ENCODE results near the gene VPS35L. TPM values are rescaled to one million over a fixed set of nuclear protein-coding genes. Genes with fewer than 3 reads are reported as not detected.

VPS35L gene
- total and polyA plus RNA-seq, 10 of the 15 experiments (the other 5 are each of a cell fraction or from before 2014, with no cell fraction given) = 14.9 to 44.1 (median 26.3) TPM

DNA sequence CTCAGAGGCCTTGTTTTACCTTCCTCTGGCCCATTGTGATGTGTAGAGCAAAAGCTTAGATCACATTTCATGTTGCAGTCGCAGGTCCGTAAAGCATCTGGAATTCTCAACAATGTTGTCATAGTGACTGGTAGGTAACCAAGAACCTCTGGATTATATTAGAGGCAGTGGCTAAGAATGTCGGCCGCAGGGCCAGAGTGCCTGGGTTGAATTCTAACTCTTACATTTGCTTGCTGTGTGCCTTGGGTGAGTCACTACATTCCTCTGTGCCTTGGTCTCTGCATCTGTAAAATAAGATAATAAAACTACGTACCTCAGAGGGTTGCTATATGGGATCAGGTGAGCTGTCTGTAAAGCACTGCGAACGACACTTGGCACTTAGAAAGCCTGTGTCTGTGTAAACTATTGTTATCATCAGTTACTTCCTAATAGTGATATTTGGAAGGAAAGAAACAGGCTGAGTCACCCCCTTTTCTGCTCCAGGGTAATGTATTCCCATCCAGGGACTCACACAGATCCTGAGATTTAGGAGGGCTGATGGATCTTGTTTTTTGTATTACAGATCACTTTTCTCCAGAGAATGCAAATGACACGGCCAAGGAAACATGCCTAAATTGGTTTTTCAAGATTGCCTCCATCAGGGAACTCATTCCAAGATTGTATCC, 52.2 kb downstream of the VPS35L start:
- no peak for ATAC-seq
- BruUV-seq (replicated peaks) = no TSS peak
- RAD21 ChIA-PET (ENCODE audit: unreplicated experiment) = interaction anchor here (1.2 kb wide), 1 partner anchor 279 kb away, joined by 3 read pairs; no protein-coding TSS in a partner anchor
- H3K36me3 ChIP-seq (ENCODE audit: control insufficient read depth in 2 of 2, insufficient read depth in 2 of 2, low read length in 1 of 2) = peaks cover 2 to 12% of the 10 kb centered on the region in 2 experiments; a peak in 3 of 4 replicates
- no peak overlapping the region for H3K4me2 ChIP-seq (ENCODE audit: control insufficient read depth, insufficient read depth)
- no peak for TF ChIP-seq MTA2 (IDR thresholded peaks at IDR 0.05; ENCODE audit: low read depth)
- no peak for TF ChIP-seq CREB1 (IDR thresholded peaks at IDR 0.05; ENCODE audit: low read depth)
- H3K4me3 ChIP-seq = no peak overlapping the region
- H3K4me1 ChIP-seq (ENCODE audit: control insufficient read depth, insufficient read depth, low read length) = no peaks in the 10 kb centered on the region
- no peaks in the 10 kb centered on the region for H3K27me3 ChIP-seq (replicated peaks in 1 of 2; ENCODE audit: control insufficient read depth in 2 of 2, insufficient read depth in 2 of 2, low read length in 1 of 2)
- intact Hi-C loops (cut with micrococcal nuclease; ENCODE audit: unreplicated experiment) = no loop called here
- SMC1A ChIA-PET (ENCODE audit: uncharacterized antibody, unreplicated experiment) = no interaction called here
- in situ Hi-C loops (cut with MboI) = no loop called here
- no peaks in the 10 kb centered on the region for H4K20me1 ChIP-seq (ENCODE audit: control insufficient read depth, insufficient read depth)
- POLR2A ChIA-PET = no interaction called here
- H3K9ac ChIP-seq (ENCODE audit: control insufficient read depth, insufficient read depth, low read length) = no peak overlapping the region
- no peaks in the 10 kb centered on the region; the same call in 2 of the 3 replicates for H3K9me3 ChIP-seq (replicated peaks; ENCODE audit: control insufficient read depth, insufficient read depth, low read length)
- no peak overlapping the region for H2AFZ ChIP-seq (ENCODE audit: control insufficient read depth, low read depth, low read length)
- CTCF ChIA-PET = interaction anchor here (2.3 kb wide), 1 partner anchor 279 kb away, joined by 12 read pairs; no protein-coding TSS in a partner anchor
- WGBS (ENCODE audit: insufficient coverage, insufficient replicate concordance, low lambda C conversion rate, missing lambda C conversion rate) = 92% methylated on average over 8 of the region's 8 CpGs
- no peaks in the 10 kb centered on the region for H3K79me2 ChIP-seq (ENCODE audit: control insufficient read depth, insufficient read depth, low read length)
- no peak overlapping the region for H3K27ac ChIP-seq (ENCODE audit: control insufficient read depth, insufficient read depth)
- no peak for DNase-seq (ENCODE audit: low read depth, low spot score)
- no peak for FAIRE-seq

DNA sequence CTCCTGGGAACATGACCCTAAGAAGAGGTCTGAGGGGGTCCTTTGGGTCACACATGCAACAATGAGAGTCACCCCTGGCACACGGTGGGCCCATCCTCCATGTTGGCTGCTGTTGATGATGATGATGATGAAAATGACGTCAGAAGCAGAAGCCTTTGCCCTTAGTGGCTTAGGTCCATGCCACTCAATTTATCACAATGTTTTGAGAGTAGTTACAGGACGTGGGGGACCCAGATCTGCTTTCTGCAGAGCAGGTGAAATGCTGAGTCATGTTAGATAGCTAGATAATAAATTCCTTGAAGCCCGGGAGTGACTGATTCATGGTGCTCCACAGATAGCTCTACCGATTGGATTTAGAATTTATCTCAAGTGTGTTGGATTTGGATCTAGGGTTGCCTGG, 53.9 kb downstream of the VPS35L start:
- TF ChIP-seq STAT1 (conservative IDR thresholded peaks at IDR 0.05) (no peak), GATAD2B (conservative IDR thresholded peaks at IDR 0.05; ENCODE audit: low read depth) (no peak), BCL11A (IDR thresholded peaks at IDR 0.05; ENCODE audit: low read depth, low read length) (no peak), BCL3 (IDR thresholded peaks at IDR 0.05; ENCODE audit: borderline replicate concordance, insufficient read depth, low read depth, low read length, poor library complexity, severe bottlenecking) (no peak), HCFC1 (IDR thresholded peaks at IDR 0.05; ENCODE audit: low read length) (no peak)
- TF ChIP-seq, protein P1, sequence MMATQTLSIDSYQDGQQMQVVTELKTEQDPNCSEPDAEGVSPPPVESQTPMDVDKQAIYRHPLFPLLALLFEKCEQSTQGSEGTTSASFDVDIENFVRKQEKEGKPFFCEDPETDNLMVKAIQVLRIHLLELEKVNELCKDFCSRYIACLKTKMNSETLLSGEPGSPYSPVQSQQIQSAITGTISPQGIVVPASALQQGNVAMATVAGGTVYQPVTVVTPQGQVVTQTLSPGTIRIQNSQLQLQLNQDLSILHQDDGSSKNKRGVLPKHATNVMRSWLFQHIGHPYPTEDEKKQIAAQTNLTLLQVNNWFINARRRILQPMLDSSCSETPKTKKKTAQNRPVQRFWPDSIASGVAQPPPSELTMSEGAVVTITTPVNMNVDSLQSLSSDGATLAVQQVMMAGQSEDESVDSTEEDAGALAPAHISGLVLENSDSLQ (IDR thresholded peaks at IDR 0.05) = peak; percentile 33; the same call in 1 of the 2 replicates
- TF ChIP-seq, protein P2, sequence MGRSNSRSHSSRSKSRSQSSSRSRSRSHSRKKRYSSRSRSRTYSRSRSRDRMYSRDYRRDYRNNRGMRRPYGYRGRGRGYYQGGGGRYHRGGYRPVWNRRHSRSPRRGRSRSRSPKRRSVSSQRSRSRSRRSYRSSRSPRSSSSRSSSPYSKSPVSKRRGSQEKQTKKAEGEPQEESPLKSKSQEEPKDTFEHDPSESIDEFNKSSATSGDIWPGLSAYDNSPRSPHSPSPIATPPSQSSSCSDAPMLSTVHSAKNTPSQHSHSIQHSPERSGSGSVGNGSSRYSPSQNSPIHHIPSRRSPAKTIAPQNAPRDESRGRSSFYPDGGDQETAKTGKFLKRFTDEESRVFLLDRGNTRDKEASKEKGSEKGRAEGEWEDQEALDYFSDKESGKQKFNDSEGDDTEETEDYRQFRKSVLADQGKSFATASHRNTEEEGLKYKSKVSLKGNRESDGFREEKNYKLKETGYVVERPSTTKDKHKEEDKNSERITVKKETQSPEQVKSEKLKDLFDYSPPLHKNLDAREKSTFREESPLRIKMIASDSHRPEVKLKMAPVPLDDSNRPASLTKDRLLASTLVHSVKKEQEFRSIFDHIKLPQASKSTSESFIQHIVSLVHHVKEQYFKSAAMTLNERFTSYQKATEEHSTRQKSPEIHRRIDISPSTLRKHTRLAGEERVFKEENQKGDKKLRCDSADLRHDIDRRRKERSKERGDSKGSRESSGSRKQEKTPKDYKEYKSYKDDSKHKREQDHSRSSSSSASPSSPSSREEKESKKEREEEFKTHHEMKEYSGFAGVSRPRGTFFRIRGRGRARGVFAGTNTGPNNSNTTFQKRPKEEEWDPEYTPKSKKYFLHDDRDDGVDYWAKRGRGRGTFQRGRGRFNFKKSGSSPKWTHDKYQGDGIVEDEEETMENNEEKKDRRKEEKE (IDR thresholded peaks at IDR 0.05) = no peak
- intact Hi-C loops (cut with micrococcal nuclease; ENCODE audit: unreplicated experiment) = no loop called here
- SMC1A ChIA-PET (ENCODE audit: uncharacterized antibody, unreplicated experiment) = interaction anchor here (0.6 kb wide), 2 partner anchors 9 to 53 kb away, joined by 3 to 4 read pairs; no protein-coding TSS in a partner anchor
- Histone ChIP-seq H3K79me2 (ENCODE audit: control insufficient read depth, insufficient read depth, low read length) (no peaks in the 10 kb centered on the region), H3K4me1 (ENCODE audit: control insufficient read depth, insufficient read depth, low read length) (no peaks in the 10 kb centered on the region), H3K27me3 (replicated peaks in 1 of 2; ENCODE audit: control insufficient read depth in 2 of 2, insufficient read depth in 2 of 2, low read length in 1 of 2) (no peaks in the 10 kb centered on the region), H3K9ac (ENCODE audit: control insufficient read depth, insufficient read depth, low read length) (no peak overlapping the region), H3K36me3 (ENCODE audit: control insufficient read depth in 2 of 2, insufficient read depth in 2 of 2, low read length in 1 of 2) (peaks cover 2 to 6% of the 10 kb centered on the region in 2 experiments; a peak in 2 of 4 replicates), H3K9me3 (replicated peaks; ENCODE audit: control insufficient read depth, insufficient read depth, low read length) (no peaks in the 10 kb centered on the region; the same call in 2 of the 3 replicates), H3K27ac (ENCODE audit: control insufficient read depth, insufficient read depth) (no peak overlapping the region), H3K4me3 (no peak overlapping the region), H4K20me1 (ENCODE audit: control insufficient read depth, insufficient read depth) (no peaks in the 10 kb centered on the region), H3K4me2 (ENCODE audit: control insufficient read depth, insufficient read depth) (no peak overlapping the region), H2AFZ (ENCODE audit: control insufficient read depth, low read depth, low read length) (no peak overlapping the region)
- TSS peak; percentile 14 for BruUV-seq (replicated peaks)
- DNase-seq (ENCODE audit: low read depth, low spot score) (no peak), ATAC-seq (no peak), FAIRE-seq (no peak)
- RAD21 ChIA-PET (ENCODE audit: unreplicated experiment) = no interaction called here
- WGBS (ENCODE audit: insufficient coverage, insufficient replicate concordance, low lambda C conversion rate, missing lambda C conversion rate) = 89% methylated on average over 5 of the region's 5 CpGs
- POLR2A ChIA-PET = no interaction called here
- in situ Hi-C loops (cut with MboI) = no loop called here
- CTCF ChIA-PET = no interaction called here
